Omental fat pad (tissue), 4 donors: ENCODE results near the gene CACNA1G. TPM values are rescaled to one million over a fixed set of nuclear protein-coding genes. Genes with fewer than 3 reads are reported as not detected.

Experiments
- ATAC-seq: fragments of 150-250 bp; one replicate; pipeline ENCODE4 v1.9.1; 2016; ENCODE audit warnings: mild to moderate bottlenecking, moderate library complexity; ENCODE audit not compliant: low FRiP score
- DNase-seq: peaks from one replicate; pipeline ENCODE4 v3.0.0-alpha.2; 2019; ENCODE audit warnings: low spot score
- CTCF ChIP-seq, 3 donors: fragments of 450-650 bp; IDR thresholded peaks; one replicate each; pipeline ENCODE4 v1.5.1; 2016 to 2017; ENCODE audit warnings: antibody characterized with exemption in 3 of 3, mild to moderate bottlenecking in 3 of 3, moderate library complexity in 2 of 3
- total RNA-seq, 4 donors: library from RNA; depleted of rRNA; stranded (reverse); fragments of >200 nt; gene quantifications; one replicate each; pipeline ENCODE4 v1.1.0, GENCODE V29; 2016

Gene CACNA1G
- total RNA-seq, 4 donors from 2014 or later: 0.32 to 3.8 (median 1.2) TPM

GRCh38 chr17:50638966-50639713 is 78.6 kb downstream of the CACNA1G start:
- ATAC-seq (peak; percentile 82), DNase-seq (peak; percentile 94)
- TF ChIP-seq CTCF (IDR thresholded peaks at IDR 0.05): no peak

GRCh38 chr17:50640686-50641351 is 80.3 kb downstream of the CACNA1G start:
- DNase-seq (no peak), ATAC-seq (no peak)
- TF ChIP-seq CTCF (IDR thresholded peaks at IDR 0.05): no peak

- DNase-seq (no peak), ATAC-seq (no peak)
- no peak for TF ChIP-seq CTCF (IDR thresholded peaks at IDR 0.05)
Observed at GRCh38 chr17:50641357-50641756, 80.8 kb downstream of the CACNA1G start.

GRCh38 chr17:50642071-50642721 is 81.7 kb downstream of the CACNA1G start:
- no peak for DNase-seq
- ATAC-seq: no peak
- TF ChIP-seq CTCF (IDR thresholded peaks at IDR 0.05): no peak

GRCh38 chr17:50642722-50643656 is 82.5 kb downstream of the CACNA1G start:
- DNase-seq: no peak
- no peak for TF ChIP-seq CTCF (IDR thresholded peaks at IDR 0.05)
- no peak for ATAC-seq
